HG02970 (cell line): ENCODE results near the gene PLCL1.
A peak's percentile ranks its signal among the peaks of the same experiment; 100 is the strongest.

Experiments used
- ATAC-seq: cut with Tn5 transposase; IDR thresholded peaks from one replicate; pipeline ENCODE4 v1.9.1; 2021; ENCODE audit warnings: mild to moderate bottlenecking, moderate library complexity, moderate number of reproducible peaks; ENCODE audit not compliant: unreplicated experiment, low FRiP score

The PLCL1 gene

DNA sequence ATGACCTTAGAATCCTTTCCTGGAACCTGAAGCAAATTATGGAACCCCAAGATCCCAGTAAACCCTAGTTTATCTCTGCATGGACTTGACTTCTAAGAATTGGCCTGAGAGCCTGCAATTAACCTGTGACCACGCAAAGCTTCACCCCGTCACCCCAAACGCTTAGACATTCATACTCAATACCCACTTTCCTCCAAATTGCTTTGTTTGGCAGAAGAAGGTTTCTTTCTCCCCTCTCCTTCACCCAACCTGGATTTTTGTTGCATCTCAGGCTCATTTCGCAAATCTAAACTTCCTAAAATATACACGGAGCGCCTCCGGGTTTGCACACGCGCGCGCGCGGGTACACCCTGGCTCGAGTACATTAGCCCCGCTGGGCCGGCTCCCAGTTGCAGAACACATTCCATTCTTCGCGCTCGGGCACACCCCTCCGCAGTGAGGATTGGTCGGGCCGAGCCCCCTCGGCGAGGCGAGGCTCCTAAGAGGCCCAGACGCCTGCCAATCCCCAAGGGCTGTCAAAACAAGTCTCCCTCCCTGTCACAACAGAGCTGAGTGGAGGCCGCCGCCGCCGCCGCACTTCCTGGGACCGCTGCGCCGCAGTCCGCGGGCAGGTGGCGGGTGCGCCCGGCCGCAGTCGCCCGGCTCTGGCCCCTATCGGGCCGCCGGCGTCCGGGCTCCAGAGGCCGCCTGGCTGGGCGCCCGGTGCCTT lies at the start of gene PLCL1:
TSS of gene PLCL1 (plus strand) at position 545 of the 709 bp plus-strand sequence.
- ATAC-seq: peak; percentile 100

DNA sequence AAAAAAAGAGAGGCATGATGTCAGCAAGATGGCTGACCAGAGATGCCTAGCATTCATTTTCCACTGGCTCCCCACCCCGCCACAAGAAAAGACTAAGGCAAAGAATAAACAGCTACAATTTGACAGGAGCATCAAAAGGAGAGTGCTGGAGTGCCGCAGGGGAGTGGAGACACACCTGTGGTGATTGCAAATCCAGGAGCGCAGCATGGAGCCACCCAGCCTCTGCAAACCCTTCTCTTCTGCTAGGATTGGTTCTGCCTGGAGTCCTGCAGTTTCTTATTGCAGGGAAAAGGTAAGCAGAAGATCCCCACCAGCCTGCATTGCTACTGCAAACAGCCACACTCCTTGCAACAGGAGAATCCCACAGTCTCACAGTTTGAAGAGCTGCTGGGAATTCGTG lies 45.4 kb upstream of the PLCL1 start:
- no peak for ATAC-seq

DNA sequence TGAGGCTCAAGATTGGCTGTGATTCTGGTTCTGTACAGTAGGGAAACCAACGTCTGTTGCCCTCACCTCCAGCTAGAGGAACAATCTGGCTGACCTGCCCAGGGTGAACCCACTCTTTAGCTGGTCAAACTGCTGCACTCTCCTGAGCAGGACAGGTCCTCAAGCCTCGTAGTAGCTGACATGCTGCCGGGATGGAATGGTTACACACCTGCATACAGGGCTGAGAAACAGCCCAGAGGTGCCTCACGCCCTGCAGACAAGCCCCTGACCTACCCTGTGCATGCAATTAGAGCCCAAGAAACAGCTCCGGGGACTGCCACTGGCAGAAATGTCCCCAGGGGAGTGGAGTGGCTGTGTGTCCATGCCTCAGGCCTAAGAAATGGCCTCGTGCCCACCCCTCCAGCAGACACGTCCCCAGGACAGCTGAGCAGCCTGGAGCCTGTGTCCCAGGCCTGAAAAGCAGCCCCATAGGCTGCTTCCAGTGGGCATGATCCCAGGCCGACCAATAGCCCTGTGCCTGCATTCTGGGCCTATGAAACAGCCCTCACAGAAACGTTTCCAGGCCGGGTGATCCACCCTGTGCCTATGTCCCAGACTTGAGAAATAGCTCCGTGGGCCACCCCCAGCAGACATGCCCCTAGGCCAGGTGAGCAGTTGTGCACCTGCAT lies 44.6 kb upstream of the PLCL1 start:
- no peak for ATAC-seq

DNA sequence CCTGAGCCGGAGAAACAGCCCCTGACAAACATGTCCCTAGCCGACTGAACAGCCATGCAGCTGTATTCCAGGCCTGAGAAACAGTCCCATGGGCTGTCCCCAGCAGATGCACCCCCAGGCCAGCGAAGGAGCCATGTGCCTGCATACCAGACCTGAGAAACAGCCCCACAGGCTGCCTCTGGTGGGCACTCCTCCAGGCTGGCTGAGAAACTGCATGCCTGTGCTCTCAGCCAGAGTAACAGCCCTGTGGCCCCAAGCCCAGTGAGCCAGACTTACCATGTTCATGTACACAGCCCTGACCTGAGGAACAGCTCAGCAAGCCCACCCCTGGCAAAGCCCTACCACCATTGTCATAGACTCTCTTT lies 44.1 kb upstream of the PLCL1 start:
- ATAC-seq: no peak

DNA sequence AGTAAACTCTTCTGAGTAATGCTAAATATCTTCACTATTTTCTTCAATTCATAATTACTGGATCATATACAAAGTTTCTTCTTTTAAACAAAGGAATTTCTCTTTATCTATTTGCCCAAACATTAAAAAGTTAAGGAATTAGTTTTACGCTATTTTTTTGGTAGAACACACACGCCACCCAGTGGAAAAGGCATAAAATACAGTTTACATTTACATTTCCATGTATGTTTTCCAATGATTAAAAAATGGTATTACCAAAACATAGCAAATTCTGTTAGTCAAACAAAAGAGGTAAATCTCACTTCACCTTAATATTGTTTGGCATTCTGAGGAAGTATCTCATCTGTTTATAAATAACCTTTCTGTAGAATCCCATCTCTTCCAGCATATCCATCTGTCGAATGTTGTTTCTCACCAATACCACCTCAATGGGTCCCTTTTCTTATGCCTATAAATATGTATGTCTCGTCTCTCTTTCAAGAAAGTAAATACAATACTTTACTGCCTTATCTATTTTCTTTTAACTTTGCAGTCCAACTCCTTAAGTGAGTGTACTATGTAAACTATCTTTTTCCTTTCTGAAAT lies 26.5 kb upstream of the PLCL1 start:
- ATAC-seq: no peak

DNA sequence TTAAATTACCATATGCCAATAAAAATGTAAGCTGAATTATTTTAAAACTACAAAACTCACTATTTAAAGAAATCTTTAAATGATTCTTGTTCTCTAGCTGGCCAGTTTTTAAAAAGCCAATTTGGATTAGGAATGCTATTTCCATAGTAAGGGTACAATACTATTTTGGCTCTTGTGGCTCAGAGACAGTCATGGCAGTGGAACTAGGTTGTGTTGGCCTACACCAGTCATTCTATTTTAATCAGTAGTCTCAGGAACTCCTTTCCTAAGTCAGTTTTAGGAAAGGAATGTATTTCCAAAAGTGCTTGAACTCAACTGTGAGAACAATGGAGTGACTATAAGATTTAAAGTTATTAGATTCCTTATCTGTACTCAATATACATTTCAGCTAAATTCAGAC lies 25.1 kb upstream of the PLCL1 start:
- ATAC-seq: no peak

DNA sequence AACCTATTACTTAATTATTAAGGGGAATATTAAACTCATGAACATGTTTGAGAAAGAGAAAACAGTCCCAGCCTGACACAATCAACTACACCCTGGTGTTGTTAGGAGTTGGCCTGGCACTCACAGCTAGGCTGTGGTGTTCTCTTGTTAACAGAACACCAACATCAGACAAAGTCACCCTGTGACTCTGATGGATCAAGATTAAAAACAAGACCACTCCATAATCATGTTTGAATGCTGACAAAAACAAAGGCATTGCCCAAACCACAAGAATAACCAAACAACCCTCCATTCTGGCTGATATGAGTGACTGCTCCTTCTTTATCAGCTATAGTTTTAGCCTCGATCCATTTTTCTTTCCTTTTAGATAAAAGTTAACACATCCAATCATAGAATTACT lies 22.3 kb upstream of the PLCL1 start:
- no peak for ATAC-seq

DNA sequence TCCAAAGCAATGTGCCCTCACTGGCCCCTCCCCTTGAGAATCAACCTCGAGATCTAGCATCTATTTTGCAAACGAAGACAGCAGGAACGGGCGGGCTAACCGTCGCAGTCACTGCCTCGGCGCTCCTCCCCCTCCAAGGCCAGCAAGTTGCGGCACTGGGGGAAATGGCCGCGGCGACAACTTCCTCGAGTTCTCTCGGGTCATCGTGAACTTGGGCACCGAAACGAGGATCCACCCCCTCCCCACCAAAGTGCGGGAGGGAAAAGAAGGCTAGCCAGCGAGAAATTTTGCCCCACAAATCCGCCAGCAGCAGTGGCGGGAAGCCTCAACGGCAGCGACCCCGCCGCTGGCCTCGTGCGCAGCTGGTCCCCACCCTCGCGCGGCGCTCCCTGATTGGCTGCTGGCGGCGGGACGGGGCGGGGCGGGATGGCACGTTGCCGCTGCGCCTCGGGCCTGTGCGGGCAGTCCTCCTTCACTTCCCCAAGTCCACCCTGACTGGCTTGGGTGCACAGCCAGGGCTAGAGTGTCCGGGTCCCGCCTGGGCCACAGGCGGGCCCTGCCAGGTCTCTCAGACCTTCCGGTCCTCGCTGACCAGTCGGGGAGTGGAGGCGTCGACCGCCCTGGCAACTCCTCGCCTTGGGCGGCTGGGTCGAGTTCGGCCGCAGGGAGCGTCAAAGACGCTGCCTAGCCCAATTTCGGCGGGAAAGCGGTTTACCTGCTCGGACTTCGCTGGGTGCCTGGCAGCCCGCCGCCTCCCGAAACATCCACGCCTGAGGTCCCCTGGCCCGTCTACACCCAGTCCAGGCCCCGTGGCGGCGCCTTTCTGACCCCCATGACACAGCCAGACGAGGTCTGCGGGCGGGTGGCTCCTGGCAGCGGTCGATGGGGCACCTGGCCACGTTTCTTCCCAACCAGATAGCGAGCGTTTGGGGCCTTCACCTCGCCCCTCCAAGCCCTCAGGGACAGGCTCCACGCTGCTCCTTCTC lies 19.1 kb upstream of the PLCL1 start, which contains the start of gene BOLL:
TSS of gene BOLL (minus strand) at position 364 of the 986 bp plus-strand sequence. CDS start 3,469 bp downstream, outside the sequence.
- no peak for ATAC-seq

DNA sequence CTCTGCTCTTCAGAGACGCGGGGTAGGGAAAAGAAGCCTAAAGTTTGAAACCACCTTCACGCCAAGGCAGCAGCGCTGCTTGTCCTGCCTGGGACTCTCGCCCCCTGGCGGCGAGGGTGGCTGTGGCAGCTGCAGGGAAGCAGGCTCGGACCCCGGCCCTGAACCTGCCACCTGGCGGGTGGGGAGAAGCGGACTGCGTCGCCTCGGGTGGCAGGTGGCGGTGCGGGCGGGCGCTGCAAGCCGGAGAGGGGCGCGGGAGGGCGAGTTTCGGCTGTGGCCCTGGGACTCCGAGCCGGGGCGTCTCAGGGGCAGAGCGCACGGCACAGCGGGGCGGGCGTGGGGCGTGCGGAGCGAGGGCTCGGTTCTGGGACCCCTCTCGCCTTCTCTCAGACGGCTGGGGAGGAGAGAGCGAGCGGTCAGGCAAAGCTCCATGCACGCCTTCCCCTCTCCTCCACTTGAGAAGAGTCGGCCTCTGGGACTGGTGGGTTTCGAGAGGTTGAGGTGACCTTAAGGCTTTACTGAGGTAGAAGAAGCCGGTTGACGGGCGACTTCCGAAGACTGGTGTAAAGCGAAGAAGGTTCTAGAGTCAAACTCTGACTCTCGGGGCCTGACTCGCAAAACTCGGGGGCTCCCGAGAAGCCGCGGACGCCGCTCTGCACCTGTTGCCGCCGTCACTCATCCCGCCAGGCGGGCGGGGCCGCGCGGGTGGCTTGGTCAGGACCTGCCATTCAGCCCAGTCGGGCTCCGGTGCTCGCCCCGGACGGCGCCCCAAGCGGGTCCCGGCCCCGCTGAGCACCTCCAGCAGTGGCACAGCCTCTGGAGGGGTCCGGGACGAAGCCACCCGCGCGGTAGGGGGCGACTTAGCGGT lies 18.1 kb upstream of the PLCL1 start:
- ATAC-seq: no peak

DNA sequence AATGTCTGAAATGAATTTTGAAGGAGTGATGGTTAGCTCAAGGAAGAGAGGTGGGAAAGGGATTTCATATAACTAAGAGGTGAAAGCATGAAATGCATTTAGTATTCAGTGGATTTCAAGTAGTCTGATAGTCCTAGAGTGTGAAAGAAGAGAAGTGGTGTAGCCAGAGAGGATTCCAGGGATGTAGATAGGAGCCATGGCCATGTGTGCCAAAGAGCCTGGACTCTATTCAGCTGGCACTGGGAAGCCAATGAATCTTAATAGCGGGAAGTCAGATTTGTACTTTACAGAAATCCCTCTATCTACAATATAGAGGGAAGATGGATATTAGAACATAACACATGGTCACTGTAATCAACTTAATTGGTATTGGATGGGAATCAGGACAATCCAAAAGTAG lies 10.9 kb upstream of the PLCL1 start:
- no peak for ATAC-seq

DNA sequence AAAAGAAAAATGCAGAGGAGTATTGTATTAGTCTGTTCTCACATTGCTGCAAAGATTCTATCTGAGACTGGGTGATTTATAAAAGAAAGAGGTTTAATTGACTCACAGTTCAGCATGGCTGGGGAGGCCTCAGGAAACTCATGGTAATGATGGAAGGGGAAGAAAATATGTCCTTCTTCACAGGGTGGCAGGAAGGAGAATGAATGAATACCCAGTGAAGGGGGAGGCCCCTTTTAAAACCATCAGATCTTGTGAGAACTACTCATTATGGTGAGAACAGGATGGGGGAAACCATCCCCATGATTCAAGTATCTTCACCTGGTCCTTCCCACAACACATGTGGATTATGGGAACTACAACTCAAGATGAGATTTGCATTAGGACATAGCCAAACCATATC lies 9.1 kb upstream of the PLCL1 start:
- ATAC-seq: no peak

DNA sequence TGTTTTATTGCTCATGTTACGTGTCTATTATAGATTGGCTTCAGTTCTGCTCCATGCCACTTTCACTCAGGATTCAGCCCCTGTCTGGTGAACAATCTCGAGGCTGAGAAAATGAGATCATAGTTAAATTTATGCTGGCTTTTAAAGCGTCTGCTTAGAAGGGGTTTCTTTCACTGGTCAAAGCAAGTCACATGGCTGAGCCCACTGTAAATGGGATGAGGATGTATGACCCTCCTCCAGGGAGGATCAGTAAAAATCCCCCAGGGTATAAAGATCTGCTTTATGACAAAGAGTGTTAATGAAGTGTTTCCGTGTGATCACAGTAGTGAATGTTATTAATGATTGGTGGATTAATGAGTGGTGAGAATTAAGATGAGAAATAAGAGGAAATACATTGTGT lies 6.2 kb upstream of the PLCL1 start:
- no peak for ATAC-seq

DNA sequence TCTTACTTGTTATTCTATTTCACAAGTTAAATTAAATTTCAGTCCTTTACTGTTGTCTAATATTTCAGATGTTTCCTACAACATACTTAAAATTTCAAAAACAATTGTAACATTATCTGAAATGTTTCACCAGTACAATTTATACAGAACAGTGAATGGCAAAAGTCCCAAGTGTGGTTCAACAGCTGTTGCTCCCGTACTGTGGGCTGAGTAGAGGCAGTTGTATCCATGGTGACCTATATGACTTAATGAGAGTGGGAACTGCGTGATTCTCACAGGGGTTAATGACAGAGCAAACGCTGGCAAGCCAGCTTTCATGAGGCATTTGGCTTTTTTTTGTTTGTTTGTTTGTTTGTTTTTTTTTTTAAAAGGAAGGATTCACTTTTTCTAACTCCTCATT lies 5.3 kb upstream of the PLCL1 start:
- ATAC-seq: no peak

DNA sequence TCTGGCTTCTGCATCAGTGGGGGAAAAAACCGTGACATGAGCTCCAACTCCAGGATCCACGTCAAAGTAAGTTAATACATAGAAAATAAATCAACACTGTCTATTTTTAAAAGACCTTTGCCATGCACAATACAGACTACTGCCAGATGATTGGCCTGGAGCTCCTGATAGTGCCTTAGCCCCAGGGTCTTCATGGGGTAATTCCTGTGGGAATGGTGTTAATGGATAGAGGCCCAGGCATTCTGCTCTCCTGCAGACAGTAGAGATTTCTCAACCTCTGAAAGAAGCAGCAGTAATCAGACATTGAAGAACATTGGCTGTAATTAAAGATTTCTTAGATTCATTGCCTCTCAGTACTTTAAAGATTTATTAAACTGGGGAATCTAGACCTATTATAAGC lies 4.3 kb upstream of the PLCL1 start:
- no peak for ATAC-seq

DNA sequence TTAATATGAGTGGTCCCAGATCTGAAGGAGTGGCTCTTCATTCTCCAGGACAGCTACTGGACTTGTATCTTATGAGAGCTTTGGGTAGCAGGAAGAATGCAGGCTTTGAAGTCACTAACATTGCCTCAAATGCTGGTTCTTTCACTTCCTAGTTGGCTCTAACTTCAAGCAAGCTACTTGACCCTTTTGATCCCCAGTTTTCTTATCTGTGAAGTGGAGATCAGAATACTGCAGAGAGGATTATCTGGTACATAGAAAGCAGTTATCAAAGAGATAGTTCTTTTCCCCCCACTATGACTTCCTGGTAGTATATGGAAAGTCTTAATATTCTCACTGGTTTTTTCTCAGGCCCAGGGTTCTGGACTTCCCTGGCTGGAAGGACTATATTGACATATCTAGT lies 3.4 kb upstream of the PLCL1 start:
- no peak for ATAC-seq

DNA sequence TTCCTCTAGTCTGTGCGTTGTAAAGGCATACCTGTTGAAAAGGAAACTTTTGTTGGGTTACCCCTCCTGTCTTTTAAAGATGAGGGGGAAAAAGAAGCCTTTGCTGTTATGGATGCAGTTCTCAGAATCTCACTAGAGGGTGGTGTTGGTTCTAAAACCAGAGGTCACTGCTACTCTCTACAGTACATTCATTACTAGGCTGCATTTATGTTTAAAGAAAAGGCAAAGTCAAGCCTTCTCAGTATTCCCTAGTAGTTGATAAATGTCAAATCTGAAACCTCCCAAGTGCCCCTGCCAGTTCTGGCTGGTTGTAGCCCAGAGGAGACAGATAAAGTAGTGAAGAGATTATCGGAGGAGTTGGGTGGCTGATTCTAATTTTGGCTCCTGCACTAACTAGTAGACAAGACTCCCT lies 1.4 kb upstream of the PLCL1 start:
- ATAC-seq: no peak

DNA sequence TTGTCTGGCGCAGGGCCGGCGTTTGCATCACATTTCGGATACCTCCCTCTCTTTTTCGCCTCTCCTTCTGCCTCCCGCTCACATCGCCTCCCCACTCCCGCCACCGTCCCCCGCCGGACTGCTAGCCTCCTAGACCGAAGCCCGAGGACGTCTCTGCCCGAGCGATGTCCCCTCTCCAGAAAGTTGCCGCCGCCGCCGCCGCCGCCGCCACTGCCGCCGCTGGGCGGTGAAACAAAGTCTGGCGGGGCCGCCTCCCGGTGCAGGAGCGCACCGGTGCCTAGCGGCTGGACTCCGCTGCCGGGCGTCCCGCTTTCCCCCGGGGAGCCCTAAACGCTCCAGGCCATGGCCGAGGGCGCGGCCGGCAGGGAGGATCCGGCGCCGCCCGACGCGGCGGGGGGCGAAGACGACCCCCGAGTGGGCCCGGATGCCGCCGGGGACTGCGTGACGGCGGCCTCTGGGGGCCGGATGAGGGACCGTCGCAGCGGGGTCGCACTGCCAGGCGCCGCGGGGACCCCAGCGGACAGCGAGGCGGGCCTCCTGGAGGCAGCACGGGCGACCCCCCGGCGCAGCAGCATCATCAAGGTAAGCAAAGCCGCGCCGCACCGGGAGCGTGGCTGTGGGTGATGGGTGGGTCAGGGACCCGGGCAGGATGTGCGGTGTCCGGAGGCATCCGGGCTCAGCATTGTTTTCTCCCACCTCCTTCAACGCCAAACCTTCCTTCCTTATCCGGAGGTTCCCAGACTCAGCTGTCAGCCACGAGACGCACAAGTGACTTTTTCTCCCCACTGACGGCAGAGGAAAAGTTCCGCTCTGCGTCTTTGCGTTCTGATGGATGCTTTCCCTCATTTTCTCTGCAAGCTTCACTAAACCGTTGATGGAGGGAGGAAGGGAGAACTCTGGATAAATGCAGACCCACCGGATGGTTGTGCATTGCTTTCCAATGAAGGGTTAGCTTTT lies 643 bp downstream of the PLCL1 start:
- ATAC-seq: peak; percentile 23

DNA sequence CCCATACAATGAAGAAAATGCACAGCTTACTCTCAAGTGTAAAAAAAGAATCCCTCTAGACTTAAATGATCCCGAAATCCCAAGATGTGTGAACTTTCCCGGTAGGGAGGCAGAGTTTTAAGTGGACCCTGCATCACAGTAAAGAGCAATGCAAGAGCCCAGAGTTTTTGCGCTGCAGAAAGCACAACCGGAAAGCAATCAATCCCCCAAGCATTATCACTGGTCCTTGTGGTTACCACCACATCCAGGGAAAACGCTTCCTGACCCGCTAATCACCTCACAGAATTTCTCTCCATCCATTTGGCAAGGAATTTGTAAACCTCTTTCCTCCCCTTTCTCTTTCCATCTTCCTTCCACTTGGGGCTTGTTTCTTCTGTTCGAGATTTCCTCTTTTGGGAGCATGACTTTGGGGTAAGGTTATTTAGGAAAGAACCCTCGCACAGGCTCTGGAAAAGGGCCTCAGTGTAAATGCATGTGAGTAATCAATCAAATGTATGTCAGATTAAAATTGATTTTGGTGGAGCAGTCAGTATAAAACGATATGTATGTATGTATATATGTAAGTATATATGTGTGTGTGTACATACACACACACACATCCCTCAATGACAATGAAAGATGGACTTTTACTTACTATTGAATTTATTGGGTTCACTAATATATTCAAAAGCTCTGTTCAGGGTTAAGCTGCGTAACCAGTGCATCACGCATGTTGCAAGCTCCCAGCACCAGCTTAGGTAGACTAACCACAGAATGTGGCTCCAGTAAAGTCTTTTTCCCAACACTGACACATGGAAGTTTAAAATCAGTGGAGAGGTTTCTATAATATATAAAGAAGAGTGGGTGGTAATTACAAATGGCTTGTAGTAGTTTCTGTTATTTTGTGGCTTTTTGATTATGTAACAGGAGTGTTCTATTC lies 1.6 kb downstream of the PLCL1 start:
- ATAC-seq: no peak
